ENCODE data around the gene RSPH6A.

GRCh38 chr19:45772130-45772840 is 42.8 kb downstream of the RSPH6A start:
- TF ChIP-seq EZH2 (IDR thresholded peaks at IDR 0.05; ENCODE audit: insufficient read depth, poor library complexity, severe bottlenecking) (no peak), EZH2phosphoT487 (IDR thresholded peaks at IDR 0.05; ENCODE audit: insufficient read depth, low read depth) (no peak)

Data from GM23248 (cell line).